Measurements from ENCODE around the gene MAGEA2. TPM values are rescaled to one million over a fixed set of nuclear protein-coding genes. Genes with fewer than 3 reads are reported as not detected.

The MAGEA2 gene
- total and polyA plus RNA-seq, 2 of the 8 experiments (the other 6 are each of a cell fraction or from before 2014, with no cell fraction given) = 0.77 TPM; not detected in 1

DNA sequence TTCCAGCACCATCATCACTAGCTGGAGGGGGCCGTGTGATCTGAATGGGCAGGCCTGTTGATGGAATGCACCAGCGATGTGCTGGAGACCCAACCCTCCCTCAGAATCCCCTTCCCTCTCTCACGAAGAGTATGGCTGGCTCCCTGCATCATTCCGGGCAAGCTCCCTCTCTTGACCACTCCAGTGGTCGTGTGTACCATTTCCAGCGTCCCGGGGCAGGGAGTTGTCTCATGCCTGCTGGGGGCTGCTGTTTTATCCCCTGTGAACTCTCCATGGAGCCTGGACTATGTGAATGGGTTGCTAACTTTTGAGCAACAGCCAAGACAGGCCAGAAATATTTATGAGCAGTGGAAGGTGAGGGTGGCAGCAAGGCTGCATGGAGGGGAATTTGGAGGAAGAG lies 28.2 kb downstream of the MAGEA2 start:
- no peak overlapping the region for H4K5ac ChIP-seq (ENCODE audit: insufficient read length, low read depth, low read length)
- no peak overlapping the region for H2AFZ ChIP-seq (ENCODE audit: low read length)
- H2BK5ac ChIP-seq (ENCODE audit: low read depth, low read length) = no peak overlapping the region
- H3K56ac ChIP-seq (replicated peaks; ENCODE audit: insufficient read length, low read depth, low read length) = no peak overlapping the region
- no peaks in the 10 kb centered on the region for H3K36me3 ChIP-seq (ENCODE audit: control insufficient read depth in 2 of 4, insufficient read depth in 4 of 4, low read length in 3 of 4)
- no peak overlapping the region for H2AK5ac ChIP-seq (ENCODE audit: low read depth, low read length)
- WGBS, 2 experiments (ENCODE audit: extremely low coverage in 1 of 2, insufficient coverage in 1 of 2, insufficient read length in 1 of 2, insufficient replicate concordance in 2 of 2, low coverage in 1 of 2, low lambda C conversion rate in 2 of 2, missing lambda C conversion rate in 1 of 2) = no CpG with 5 or more reads among the region's 7 CpGs
- H3K9me3 ChIP-seq (ENCODE audit: insufficient read depth in 2 of 2, low read depth in 1 of 2, low read length in 1 of 2) = no peaks in the 10 kb centered on the region
- H3K9ac ChIP-seq (replicated peaks in 1 of 4; ENCODE audit: extremely low read depth in 1 of 4, low read depth in 3 of 4, low read length in 3 of 4) = no peak overlapping the region
- FAIRE-seq (no peak), DNase-seq (ENCODE audit: low read depth in 1 of 2, low spot score in 2 of 2) (no peak)
- no peak overlapping the region for H3K4me3 ChIP-seq (ENCODE audit: extremely low read depth in 1 of 4, insufficient read depth in 2 of 4, low read depth in 3 of 4, low read length in 4 of 4)
- H3K23ac ChIP-seq (ENCODE audit: insufficient read length) = no peak overlapping the region
- no peaks in the 10 kb centered on the region for H4K20me1 ChIP-seq (replicated peaks in 1 of 2; ENCODE audit: control insufficient read depth in 1 of 2, insufficient read depth in 2 of 2, low read length in 2 of 2)
- no peak overlapping the region for H2BK12ac ChIP-seq (ENCODE audit: low read depth, low read length)
- H3K27me3 ChIP-seq (replicated peaks in 1 of 4; ENCODE audit: control insufficient read depth in 3 of 4, extremely low read depth in 1 of 4, insufficient read depth in 3 of 4, low read length in 3 of 4) = no peaks in the 10 kb centered on the region
- no peak overlapping the region for H2BK20ac ChIP-seq (ENCODE audit: low read length)
- ChIA-PET CTCF (ENCODE audit: partially characterized antibody) (no interaction called here), POLR2A (ENCODE audit: partially characterized antibody) (no interaction called here)
- H3K79me1 ChIP-seq (ENCODE audit: low read depth, low read length) = no peaks in the 10 kb centered on the region
- no peaks in the 10 kb centered on the region for H3K23me2 ChIP-seq (ENCODE audit: low read depth, low read length)
- no peak overlapping the region for H2BK15ac ChIP-seq (ENCODE audit: low read length)
- no peak overlapping the region for H3K14ac ChIP-seq (ENCODE audit: insufficient read length)
- H3K79me2 ChIP-seq (ENCODE audit: control insufficient read depth in 1 of 2, insufficient read depth in 2 of 2, low read length in 2 of 2) = no peaks in the 10 kb centered on the region
- H3K4me1 ChIP-seq (replicated peaks in 1 of 4; ENCODE audit: control insufficient read depth in 3 of 4, insufficient read depth in 4 of 4, low read length in 3 of 4) = no peaks in the 10 kb centered on the region
- no peak overlapping the region for H3K27ac ChIP-seq (ENCODE audit: low read depth, low read length)
- no peak overlapping the region for H4K91ac ChIP-seq (replicated peaks; ENCODE audit: insufficient read length, low read length)
- no peak overlapping the region for H2BK120ac ChIP-seq (replicated peaks; ENCODE audit: low read depth, low read length)
- no peak overlapping the region for H3K4me2 ChIP-seq (ENCODE audit: insufficient read depth in 1 of 2, low read depth in 2 of 2, low read length in 2 of 2)
- H3K18ac ChIP-seq (ENCODE audit: extremely low read depth, low read length) = no peak overlapping the region
- H3K4ac ChIP-seq (replicated peaks; ENCODE audit: insufficient read length, low read depth, low read length) = no peak overlapping the region
- H4K8ac ChIP-seq (ENCODE audit: extremely low read depth, insufficient read depth, low read length) = no peak overlapping the region
- TF ChIP-seq RBBP5 (IDR thresholded peaks at IDR 0.05; ENCODE audit: borderline replicate concordance, low read depth, low read length) (no peak), KDM1A (IDR thresholded peaks at IDR 0.05; ENCODE audit: borderline replicate concordance, low read length) (no peak), SP4 (IDR thresholded peaks at IDR 0.05; ENCODE audit: low read length) (no peak), NANOG (IDR thresholded peaks at IDR 0.05; ENCODE audit: insufficient read depth, low read depth, low read length, poor library complexity, severe bottlenecking) (no peak), PHF8 (conservative IDR thresholded peaks at IDR 0.05; ENCODE audit: low read depth, low read length) (no peak), TBP (IDR thresholded peaks at IDR 0.05; ENCODE audit: low read depth, low read length) (no peak), ASH2L (IDR thresholded peaks at IDR 0.05; ENCODE audit: low read length) (no peak), GABPA (IDR thresholded peaks at IDR 0.05; ENCODE audit: borderline replicate concordance, insufficient read depth, low read length) (no peak), EGR1 (IDR thresholded peaks at IDR 0.05; ENCODE audit: borderline replicate concordance, low read depth, low read length) (no peak), HDAC2 (IDR thresholded peaks at IDR 0.05; ENCODE audit: borderline replicate concordance in 1 of 2, low read depth in 2 of 2, low read length in 2 of 2) (no peak), TAF1 (IDR thresholded peaks at IDR 0.05; ENCODE audit: low read depth, low read length) (no peak), EP300 (IDR thresholded peaks at IDR 0.05; ENCODE audit: borderline replicate concordance in 1 of 2, low read depth in 2 of 2, low read length in 2 of 2) (no peak)
- TF ChIP-seq, protein P1, sequence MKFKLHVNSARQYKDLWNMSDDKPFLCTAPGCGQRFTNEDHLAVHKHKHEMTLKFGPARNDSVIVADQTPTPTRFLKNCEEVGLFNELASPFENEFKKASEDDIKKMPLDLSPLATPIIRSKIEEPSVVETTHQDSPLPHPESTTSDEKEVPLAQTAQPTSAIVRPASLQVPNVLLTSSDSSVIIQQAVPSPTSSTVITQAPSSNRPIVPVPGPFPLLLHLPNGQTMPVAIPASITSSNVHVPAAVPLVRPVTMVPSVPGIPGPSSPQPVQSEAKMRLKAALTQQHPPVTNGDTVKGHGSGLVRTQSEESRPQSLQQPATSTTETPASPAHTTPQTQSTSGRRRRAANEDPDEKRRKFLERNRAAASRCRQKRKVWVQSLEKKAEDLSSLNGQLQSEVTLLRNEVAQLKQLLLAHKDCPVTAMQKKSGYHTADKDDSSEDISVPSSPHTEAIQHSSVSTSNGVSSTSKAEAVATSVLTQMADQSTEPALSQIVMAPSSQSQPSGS (IDR thresholded peaks at IDR 0.05; ENCODE audit: low read length) = no peak
